Measurements from ENCODE around the gene CEMIP. TPM values are rescaled to one million over a fixed set of nuclear protein-coding genes. Genes with fewer than 3 reads are reported as not detected.

The CEMIP gene
- total RNA-seq, 1 experiment from 2014 or later = not detected

- no peak for DNase-seq (ENCODE audit: low read depth)
- in situ Hi-C loops (cut with HindIII; ENCODE audit: low pct_unique_long_range_greater_than_20kb, low sequenced_read_pairs) = loop anchor here (25.0 kb wide), 1 partner anchor 341 kb away; no protein-coding TSS in a partner anchor
These were observed 1.1 kb upstream of the CEMIP start for GRCh38 chr15:80777826-80778620.

GRCh38 chr15:80778621-80778963, 578 bp upstream of the CEMIP start:
- in situ Hi-C loops (cut with HindIII; ENCODE audit: low pct_unique_long_range_greater_than_20kb, low sequenced_read_pairs) = loop anchor here (25.0 kb wide), 1 partner anchor 341 kb away; no protein-coding TSS in a partner anchor
- DNase-seq (ENCODE audit: low read depth) = no peak

DNA sequence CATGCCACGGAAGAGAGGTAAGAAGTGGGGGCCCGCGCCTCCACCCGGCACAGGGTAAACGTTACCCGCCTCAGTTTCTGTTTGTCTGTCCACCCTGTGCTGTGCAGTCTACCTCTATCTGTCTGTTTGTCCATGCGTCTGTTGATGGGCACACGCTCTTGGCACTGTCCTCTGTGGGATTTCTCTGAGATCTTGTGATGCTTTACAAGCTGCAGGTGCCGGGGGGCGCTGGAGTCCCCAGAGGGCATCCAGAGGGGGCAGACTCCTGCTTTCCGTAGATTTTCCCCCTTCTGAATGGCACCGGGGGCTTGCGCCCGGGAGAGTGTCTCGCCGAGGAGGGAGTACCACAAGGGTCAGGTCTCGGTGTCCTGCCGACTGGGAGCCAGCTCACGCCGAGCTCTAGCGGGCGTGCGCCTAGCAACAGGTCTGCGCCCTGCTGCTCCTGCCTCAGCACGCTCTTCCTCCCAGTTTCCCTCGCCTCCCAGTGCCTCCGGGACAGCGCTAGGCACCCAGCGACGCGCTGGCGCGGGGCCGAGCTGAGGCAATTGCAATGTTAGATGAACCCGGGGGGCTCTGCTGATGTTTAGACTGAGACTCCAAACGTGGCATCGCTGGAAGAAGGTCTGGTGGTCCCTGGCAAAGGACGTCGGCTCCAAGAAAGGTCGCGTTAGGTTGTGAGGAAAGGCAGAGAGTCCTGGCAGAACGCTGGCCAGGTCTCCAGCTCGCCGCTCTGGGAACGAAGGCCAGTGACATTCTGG, 667 bp downstream of the CEMIP start:
- no peak for DNase-seq (ENCODE audit: low read depth)
- in situ Hi-C loops (cut with HindIII; ENCODE audit: low pct_unique_long_range_greater_than_20kb, low sequenced_read_pairs) = loop anchor here (25.0 kb wide), 1 partner anchor 343 kb away; no protein-coding TSS in a partner anchor

GRCh38 chr15:80780416-80781221, 1.4 kb downstream of the CEMIP start:
- in situ Hi-C loops (cut with HindIII; ENCODE audit: low pct_unique_long_range_greater_than_20kb, low sequenced_read_pairs) = loop anchor here (25.0 kb wide), 1 partner anchor 343 kb away; no protein-coding TSS in a partner anchor

DNA sequence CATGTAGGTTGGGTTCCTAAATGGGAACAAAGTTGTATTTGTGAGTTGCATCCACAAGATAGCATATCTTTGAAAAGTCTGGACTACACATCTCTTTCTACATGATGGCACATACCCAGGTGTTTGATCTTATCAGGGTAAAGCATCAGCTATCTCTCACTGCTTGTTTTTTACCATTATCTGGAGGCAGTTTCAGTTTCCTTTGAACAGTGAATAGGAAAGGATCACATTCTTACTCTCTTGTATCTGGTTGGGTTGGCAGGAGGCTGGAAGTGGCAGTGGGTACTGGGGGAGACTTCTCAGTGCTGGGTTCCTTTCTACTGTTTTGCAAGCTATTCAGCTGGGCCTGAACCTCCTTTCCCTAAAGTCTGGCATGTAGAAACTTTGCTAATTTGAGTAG, 4.1 kb downstream of the CEMIP start:
- in situ Hi-C loops (cut with HindIII; ENCODE audit: low pct_unique_long_range_greater_than_20kb, low sequenced_read_pairs) = loop anchor here (25.0 kb wide), 1 partner anchor 346 kb away; no protein-coding TSS in a partner anchor

More at GRCh38 chr15:80780416-80781221, 1.4 kb downstream of the CEMIP start:
- DNase-seq (ENCODE audit: low read depth) = peak; percentile 47

DNA sequence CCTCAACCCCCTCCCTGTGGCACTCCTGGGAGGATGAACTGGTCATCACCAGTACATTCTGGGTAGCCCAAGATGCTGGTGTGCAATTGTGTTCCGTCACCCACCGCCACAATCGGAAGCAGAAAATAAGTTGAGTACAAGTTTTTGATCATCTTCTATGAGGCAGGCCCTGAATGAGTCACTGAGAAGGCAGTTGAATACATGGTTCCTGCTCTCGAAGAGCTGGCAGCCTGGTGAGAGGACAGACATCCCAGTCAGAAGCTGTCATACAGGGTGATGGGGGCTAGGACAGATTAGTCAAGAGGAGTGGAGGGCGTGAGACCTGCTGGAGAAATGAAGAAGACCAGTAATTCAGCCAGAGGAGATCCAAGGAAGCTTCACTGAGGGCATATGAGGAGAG, 6.2 kb downstream of the CEMIP start:
- in situ Hi-C loops (cut with HindIII; ENCODE audit: low pct_unique_long_range_greater_than_20kb, low sequenced_read_pairs) = loop anchor here (25.0 kb wide), 1 partner anchor 348 kb away; no protein-coding TSS in a partner anchor

More for the DNA sequence above, 4.1 kb downstream of the CEMIP start:
- DNase-seq (ENCODE audit: low read depth) = no peak

DNA sequence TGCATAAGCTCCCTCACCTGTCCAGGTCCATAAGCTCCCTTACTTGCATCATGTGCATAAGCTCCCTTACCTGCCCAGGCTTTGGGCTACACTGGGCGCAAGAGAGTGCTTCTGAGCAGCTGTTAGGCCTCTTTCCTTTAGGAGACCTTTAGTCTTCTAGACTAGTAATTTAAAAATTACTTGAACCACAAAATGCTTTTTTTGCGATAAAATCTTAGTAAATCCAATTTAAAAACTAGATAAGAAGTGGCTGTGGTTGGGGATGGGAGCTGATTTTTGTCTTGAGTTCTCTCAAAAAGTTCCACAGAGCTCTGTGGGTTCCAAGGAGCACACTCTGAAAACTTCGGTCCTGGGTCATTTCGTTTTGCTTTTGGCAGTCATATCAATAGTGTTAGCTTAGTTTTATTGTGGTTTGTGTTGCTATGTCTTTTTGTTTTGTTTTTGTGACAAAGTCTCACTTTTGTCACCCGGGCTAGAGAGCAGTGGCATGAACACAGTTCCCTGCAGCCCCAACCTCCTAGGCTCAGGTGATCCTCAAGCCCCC, 6.7 kb downstream of the CEMIP start:
- DNase-seq (ENCODE audit: low read depth) = no peak

More for the DNA sequence above, 6.2 kb downstream of the CEMIP start:
- DNase-seq (ENCODE audit: low read depth) = no peak

GRCh38 chr15:80787316-80787715, 8.1 kb downstream of the CEMIP start:
- in situ Hi-C loops (cut with HindIII; ENCODE audit: low pct_unique_long_range_greater_than_20kb, low sequenced_read_pairs) = loop anchor here (25.0 kb wide), 1 partner anchor 350 kb away; no protein-coding TSS in a partner anchor
- DNase-seq (ENCODE audit: low read depth) = no peak

More for the DNA sequence above, 6.7 kb downstream of the CEMIP start:
- in situ Hi-C loops (cut with HindIII; ENCODE audit: low pct_unique_long_range_greater_than_20kb, low sequenced_read_pairs) = loop anchor here (25.0 kb wide), 1 partner anchor 349 kb away; no protein-coding TSS in a partner anchor

DNA sequence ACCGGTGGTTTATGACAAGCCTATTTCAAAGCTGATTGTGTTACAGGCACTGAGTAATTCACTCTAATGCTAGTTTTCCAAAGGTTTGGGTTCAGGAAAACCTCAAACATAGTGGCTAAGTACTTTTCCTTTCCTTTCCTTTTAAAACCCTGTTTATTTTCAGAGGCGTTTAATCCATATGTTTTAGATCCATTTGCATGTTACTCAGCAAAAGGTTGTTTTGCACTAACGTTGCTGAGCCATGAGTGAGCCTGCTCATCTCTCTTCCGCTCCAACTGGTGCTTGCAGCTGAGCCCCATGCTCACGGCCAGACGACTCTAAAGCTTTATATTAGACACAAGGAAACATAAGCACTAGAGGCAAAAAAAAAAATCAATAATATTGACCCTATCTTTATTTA, 9.4 kb downstream of the CEMIP start:
- DNase-seq (ENCODE audit: low read depth) = no peak
- in situ Hi-C loops (cut with HindIII; ENCODE audit: low pct_unique_long_range_greater_than_20kb, low sequenced_read_pairs) = loop anchor here (25.0 kb wide), 1 partner anchor 351 kb away; no protein-coding TSS in a partner anchor

- DNase-seq (ENCODE audit: low read depth) = no peak
- in situ Hi-C loops (cut with HindIII; ENCODE audit: low pct_unique_long_range_greater_than_20kb, low sequenced_read_pairs) = loop anchor here (25.0 kb wide), 1 partner anchor 352 kb away; no protein-coding TSS in a partner anchor
These were observed 10.1 kb downstream of the CEMIP start for GRCh38 chr15:80789296-80789695.

DNA sequence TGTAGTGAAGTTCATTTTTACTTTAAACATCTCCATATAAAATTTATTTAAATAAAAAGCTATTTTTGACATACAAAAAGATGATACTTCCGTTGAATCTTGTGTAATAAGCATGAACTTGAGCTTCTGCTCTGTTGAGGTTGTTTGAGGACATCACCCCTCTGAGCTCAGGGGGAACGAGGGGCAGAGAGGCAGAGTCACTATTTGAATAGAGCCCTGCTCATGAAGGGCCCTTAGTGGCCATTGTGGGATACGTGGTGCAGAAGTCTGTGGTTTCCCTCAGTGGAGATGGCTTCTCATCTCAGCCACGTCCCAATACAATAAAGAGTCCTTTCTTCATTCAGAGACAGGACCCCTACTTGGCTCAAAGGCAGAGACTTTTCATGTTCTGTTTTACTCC, 10.6 kb downstream of the CEMIP start:
- in situ Hi-C loops (cut with HindIII; ENCODE audit: low pct_unique_long_range_greater_than_20kb, low sequenced_read_pairs) = loop anchor here (25.0 kb wide), 1 partner anchor 352 kb away; no protein-coding TSS in a partner anchor
- DNase-seq (ENCODE audit: low read depth) = no peak

DNA sequence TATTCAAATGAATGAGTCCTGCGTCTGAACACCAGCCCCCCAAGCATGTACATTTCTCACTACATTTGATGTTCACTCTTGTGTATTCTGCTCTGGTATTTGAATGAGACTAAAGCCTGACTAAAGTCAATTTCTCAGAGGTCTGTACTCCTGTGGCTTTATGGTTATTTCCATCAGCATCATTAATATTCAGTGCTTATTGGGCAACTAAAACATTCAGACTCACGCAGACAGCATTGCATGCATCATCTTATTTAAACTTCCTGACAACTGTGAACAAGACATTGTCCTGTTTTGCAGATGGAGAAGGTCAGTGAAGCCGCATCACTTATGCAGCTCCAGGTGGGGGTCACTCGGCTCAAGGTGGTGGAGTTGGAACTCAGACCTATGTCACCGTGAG, 11.1 kb downstream of the CEMIP start:
- in situ Hi-C loops (cut with HindIII; ENCODE audit: low pct_unique_long_range_greater_than_20kb, low sequenced_read_pairs) = loop anchor here (25.0 kb wide), 1 partner anchor 353 kb away; no protein-coding TSS in a partner anchor
- no peak for DNase-seq (ENCODE audit: low read depth)

GRCh38 chr15:80791004-80791403, 11.8 kb downstream of the CEMIP start:
- in situ Hi-C loops (cut with HindIII; ENCODE audit: low pct_unique_long_range_greater_than_20kb, low sequenced_read_pairs) = loop anchor here (25.0 kb wide), 1 partner anchor 354 kb away; no protein-coding TSS in a partner anchor

GRCh38 chr15:80796407-80796806, 17.2 kb downstream of the CEMIP start:
- no peak for DNase-seq (ENCODE audit: low read depth)
- in situ Hi-C loops (cut with HindIII; ENCODE audit: low pct_unique_long_range_greater_than_20kb, low sequenced_read_pairs) = loop anchor here (25.0 kb wide), 1 partner anchor 359 kb away; no protein-coding TSS in a partner anchor

More at GRCh38 chr15:80791004-80791403, 11.8 kb downstream of the CEMIP start:
- no peak for DNase-seq (ENCODE audit: low read depth)

DNA sequence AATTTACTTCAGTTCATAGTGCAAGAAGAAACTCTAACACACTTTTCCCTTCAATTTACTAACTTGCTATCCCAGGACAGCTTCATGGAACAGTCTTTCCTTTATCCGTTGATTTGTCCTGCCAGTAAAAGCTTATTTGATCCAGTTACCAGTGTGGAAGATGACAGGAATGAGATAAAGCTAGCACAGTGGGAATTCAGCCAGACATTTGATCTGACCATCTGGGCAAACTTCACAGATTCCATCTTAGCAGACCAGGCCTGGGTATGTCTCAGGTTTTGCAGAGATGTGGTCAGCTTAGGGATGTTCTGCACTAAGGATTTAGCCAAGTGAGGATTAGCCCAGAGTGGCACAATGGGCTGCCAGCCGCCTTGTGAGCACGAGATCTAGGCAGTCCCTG, 19.7 kb downstream of the CEMIP start:
- no peak for DNase-seq (ENCODE audit: low read depth)
- in situ Hi-C loops (cut with HindIII; ENCODE audit: low pct_unique_long_range_greater_than_20kb, low sequenced_read_pairs) = loop anchor here (25.0 kb wide), 1 partner anchor 362 kb away; no protein-coding TSS in a partner anchor

GRCh38 chr15:80800067-80800466, 20.9 kb downstream of the CEMIP start:
- in situ Hi-C loops (cut with HindIII; ENCODE audit: low pct_unique_long_range_greater_than_20kb, low sequenced_read_pairs) = no loop called here
- no peak for DNase-seq (ENCODE audit: low read depth)

DNA sequence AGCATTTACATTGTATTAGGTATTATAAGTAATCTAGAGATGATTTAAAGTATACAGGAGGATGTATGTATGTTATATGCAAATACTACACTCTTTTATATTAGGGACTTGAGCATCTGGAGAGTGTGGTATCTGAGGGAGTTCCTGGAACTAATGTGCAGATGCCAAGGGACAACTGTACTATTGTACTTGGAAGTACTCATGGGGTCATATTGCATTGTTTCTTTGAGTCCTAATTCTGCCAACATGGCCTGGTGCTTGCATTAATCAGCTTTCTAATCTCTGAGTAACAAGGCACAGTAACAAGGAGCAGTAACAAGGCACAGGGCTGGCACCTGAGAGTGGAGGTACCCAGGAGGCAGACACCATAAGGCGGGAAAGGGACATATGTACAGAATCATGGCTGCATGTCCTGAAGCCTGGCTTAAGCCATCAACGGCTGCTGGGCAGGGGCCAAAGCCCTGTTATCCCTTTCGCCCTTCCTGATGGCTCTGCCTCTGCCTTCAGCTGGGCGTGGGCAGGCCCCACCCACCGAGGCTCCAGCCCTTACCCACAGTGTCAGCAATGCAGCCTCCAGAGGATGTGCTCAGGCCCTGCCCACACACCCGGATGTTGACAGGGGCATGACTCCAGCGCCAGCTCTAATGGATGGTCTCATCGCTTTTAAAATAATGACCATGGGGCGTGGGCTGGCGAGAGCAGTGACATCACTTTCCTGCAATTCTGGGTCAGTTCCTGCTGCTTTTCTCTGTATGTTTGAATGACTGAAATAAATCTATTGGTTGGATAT, 22.9 kb downstream of the CEMIP start:
- in situ Hi-C loops (cut with HindIII; ENCODE audit: low pct_unique_long_range_greater_than_20kb, low sequenced_read_pairs) = no loop called here
- no peak for DNase-seq (ENCODE audit: low read depth)
